Gastrocnemius medialis (tissue), 4 donors: ENCODE measurements around the gene VPS39. TPM values are rescaled to one million over a fixed set of nuclear protein-coding genes. Genes with fewer than 3 reads are reported as not detected.

ENCODE experiments used
- ATAC-seq, 2 donors: fragments of 150-250 bp; one replicate each; pipeline ENCODE4 v1.9.1; 2016
- DNase-seq, 2 donors: peaks; one replicate each; pipeline ENCODE4 v3.0.0-alpha.2; 2019
- H3K27ac ChIP-seq, 4 donors: fragments of 200-600 bp; sonication (generic); 1 replicate in 1 of 4; 2 replicates in 3 of 4; pipeline ENCODE4 v1.5.1; 2016 to 2018; ENCODE audit warnings: mild to moderate bottlenecking in 2 of 4, moderate library complexity in 1 of 4
- H3K27me3 ChIP-seq, 3 donors: fragments of 200-600 bp; sonication (generic) in 2 of 3; 1 replicate in 1 of 3; 2 replicates in 2 of 3; pipeline versions ENCODE4 v1.5.1 to v1.6.0; 2016 to 2019; ENCODE audit warnings: mild to moderate bottlenecking in 1 of 3, moderate library complexity in 1 of 3
- H3K36me3 ChIP-seq, 2 donors: fragments of 200-600 bp; sonication (generic) in 1 of 2; one replicate each; pipeline ENCODE4 v1.5.1; 2017 to 2018
- H3K4me1 ChIP-seq, 2 donors: fragments of 200-600 bp; sonication (generic) in 1 of 2; one replicate each; pipeline ENCODE4 v1.5.1; 2016 to 2017; ENCODE audit warnings: mild to moderate bottlenecking in 2 of 2
- H3K4me3 ChIP-seq, 4 donors: fragments of 200-600 bp; sonication (generic) in 3 of 4; 1 replicate in 1 of 4; 2 replicates in 3 of 4; pipeline ENCODE4 v1.5.1; 2016 to 2019; ENCODE audit warnings: mild to moderate bottlenecking in 2 of 4
- H3K9me3 ChIP-seq, 3 donors: fragments of 200-600 bp; sonication (generic) in 2 of 3; 1 replicate in 1 of 3; 2 replicates in 2 of 3; pipeline ENCODE4 v1.5.1; 2016 to 2019
- POLR2A ChIP-seq, 2 donors: fragments of 450-650 bp; IDR thresholded peaks; one replicate each; pipeline ENCODE4 v1.6.1; 2017; ENCODE audit warnings: antibody characterized with exemption in 2 of 2, mild to moderate bottlenecking in 2 of 2, moderate library complexity in 2 of 2
- in situ Hi-C, 4 donors: fragments of 200-750 bp; cut with MboI; loops; one replicate each; pipeline versions ENCODE4 v1.15.0 to v1.8.0; 2017; ENCODE audit warnings: low sequenced_read_pairs in 4 of 4
- intact Hi-C: fragments of 100-400 bp; cut with DNase I; formaldehyde crosslinking; loops from one replicate; pipeline ENCODE4 v1.15.1; 2023; ENCODE audit warnings: low total_unique reads
- total RNA-seq, 4 donors: library from RNA; depleted of rRNA; stranded (reverse); fragments of >200 nt; gene quantifications; one replicate each; pipeline versions ENCODE4 v1.1.0 to v1.2.3, GENCODE V29; 2016
- TF ChIP-seq, protein P1 (sequence below), 5 experiments: fragments of 450-650 bp in 3 of 5; fragments of 200-600 bp in 2 of 5; sonication (generic) in 2 of 5; IDR thresholded peaks in 4 of 5; conservative IDR thresholded peaks in 1 of 5; 1 replicate in 4 of 5; 2 replicates in 1 of 5; pipeline ENCODE4 v1.5.1; 2016 to 2019; ENCODE audit warnings: antibody characterized with exemption in 5 of 5, mild to moderate bottlenecking in 3 of 5, moderate library complexity in 3 of 5

Gene VPS39
- total RNA-seq, 4 donors from 2014 or later: 28.8 to 41.8 (median 35.2) TPM

DNA sequence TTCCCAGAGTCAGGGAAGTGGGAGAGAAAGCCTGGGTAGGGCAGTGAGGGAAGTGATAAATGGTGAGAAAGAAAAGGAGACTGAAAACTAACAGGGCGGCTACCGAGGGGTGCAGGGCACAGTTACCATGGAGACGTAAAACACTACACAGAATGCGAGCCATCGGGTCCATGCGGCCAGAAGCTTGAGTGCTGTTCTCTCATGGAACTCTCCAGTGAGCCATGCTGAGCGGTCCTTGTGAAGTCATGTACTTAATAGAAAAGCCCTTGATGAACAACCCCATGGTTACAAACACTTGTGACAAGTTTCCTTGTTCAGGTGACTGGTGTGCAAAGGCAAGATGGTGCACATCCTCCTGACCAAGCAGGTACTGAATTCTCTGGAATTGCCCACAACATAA, 48.0 kb downstream of the VPS39 start:
- intact Hi-C loops: no loop called here
- in situ Hi-C loops: no loop called here
- Histone ChIP-seq H3K4me3 (no peak overlapping the region), H3K27me3 (no peaks in the 10 kb centered on the region), H3K9me3 (no peaks in the 10 kb centered on the region), H3K27ac (peak overlapping the region; percentile 93 to 100 (median 95)), H3K4me1 (peaks cover 34 to 42% of the 10 kb centered on the region in 2 donors), H3K36me3 (peaks cover 3 to 61% of the 10 kb centered on the region in 2 donors)
- DNase-seq: no peak
- no peak for ATAC-seq
- TF ChIP-seq, protein P1, sequence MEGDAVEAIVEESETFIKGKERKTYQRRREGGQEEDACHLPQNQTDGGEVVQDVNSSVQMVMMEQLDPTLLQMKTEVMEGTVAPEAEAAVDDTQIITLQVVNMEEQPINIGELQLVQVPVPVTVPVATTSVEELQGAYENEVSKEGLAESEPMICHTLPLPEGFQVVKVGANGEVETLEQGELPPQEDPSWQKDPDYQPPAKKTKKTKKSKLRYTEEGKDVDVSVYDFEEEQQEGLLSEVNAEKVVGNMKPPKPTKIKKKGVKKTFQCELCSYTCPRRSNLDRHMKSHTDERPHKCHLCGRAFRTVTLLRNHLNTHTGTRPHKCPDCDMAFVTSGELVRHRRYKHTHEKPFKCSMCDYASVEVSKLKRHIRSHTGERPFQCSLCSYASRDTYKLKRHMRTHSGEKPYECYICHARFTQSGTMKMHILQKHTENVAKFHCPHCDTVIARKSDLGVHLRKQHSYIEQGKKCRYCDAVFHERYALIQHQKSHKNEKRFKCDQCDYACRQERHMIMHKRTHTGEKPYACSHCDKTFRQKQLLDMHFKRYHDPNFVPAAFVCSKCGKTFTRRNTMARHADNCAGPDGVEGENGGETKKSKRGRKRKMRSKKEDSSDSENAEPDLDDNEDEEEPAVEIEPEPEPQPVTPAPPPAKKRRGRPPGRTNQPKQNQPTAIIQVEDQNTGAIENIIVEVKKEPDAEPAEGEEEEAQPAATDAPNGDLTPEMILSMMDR (IDR thresholded peaks at IDR 0.05 in 4 of 5, conservative IDR thresholded peaks at IDR 0.05 in 1 of 5): no peak
- no peak for TF ChIP-seq POLR2A (IDR thresholded peaks at IDR 0.05)

DNA sequence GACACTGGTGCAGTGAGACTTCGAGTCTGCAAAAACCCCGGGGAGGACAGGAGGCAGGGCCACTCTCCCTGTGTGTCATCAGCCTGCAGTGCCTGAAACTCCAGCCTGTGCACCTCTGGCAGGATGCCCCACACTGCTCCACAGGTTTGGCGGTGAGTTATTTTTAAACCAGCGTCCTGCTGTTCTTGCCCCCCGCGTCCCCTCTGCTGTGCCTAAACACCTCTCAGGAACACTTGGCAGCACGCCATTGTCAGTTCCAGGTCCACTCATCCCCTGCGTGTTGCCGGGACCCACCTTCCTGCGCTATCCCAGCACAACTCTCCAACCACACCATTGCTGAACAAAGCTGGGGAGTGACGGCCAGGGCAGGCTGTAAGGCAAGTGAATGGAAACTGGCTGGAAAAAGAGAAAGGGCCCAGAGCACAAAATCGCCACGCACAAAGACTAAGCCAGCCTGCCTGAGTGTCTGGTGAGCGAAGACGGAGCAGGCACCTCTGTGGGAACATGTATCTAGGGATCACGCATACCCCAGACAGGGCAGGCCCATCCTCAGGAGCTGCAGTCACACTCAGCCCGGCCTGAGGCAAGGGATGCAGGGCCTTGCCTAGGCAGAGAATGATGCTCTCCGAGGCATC, 48.6 kb downstream of the VPS39 start:
- Histone ChIP-seq H3K4me3 (no peak overlapping the region), H3K36me3 (peaks cover 3 to 55% of the 10 kb centered on the region in 2 donors), H3K4me1 (peaks cover 35 to 49% of the 10 kb centered on the region in 2 donors), H3K9me3 (no peaks in the 10 kb centered on the region), H3K27me3 (no peaks in the 10 kb centered on the region), H3K27ac (peak overlapping the region; percentile 93 to 100 (median 95))
- DNase-seq: peak; percentile 60 to 83
- no peak for TF ChIP-seq POLR2A (IDR thresholded peaks at IDR 0.05)
- TF ChIP-seq, protein P1 (IDR thresholded peaks at IDR 0.05 in 4 of 5, conservative IDR thresholded peaks at IDR 0.05 in 1 of 5): no peak
- ATAC-seq: peak; percentile 31 to 44
- in situ Hi-C loops (no loop called here), intact Hi-C loops (no loop called here)

DNA sequence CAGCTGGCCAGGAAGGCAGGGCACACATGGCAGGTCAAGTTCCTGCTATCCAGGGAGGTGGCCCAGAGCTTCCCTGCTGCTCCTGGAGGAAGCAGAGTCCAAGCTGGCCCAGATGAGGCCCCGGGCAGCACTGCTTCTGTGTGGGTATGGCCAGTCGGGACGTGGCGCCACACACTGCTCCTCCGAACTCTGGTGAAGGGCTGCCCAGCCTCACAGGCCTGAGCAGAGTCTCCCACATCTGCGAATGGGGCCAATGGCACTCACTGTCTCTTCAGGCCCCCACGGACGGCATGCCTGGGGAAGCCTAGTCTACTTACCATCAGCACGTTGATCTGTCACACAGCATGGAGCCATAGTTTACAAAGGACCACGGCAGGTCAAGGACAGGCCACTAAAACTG, 49.2 kb downstream of the VPS39 start:
- Histone ChIP-seq H3K27ac (peak overlapping the region; percentile 93 to 100 (median 95)), H3K4me1 (peaks cover 39 to 49% of the 10 kb centered on the region in 2 donors), H3K27me3 (no peaks in the 10 kb centered on the region), H3K36me3 (peaks cover 3 to 49% of the 10 kb centered on the region in 2 donors), H3K4me3 (no peak overlapping the region), H3K9me3 (no peaks in the 10 kb centered on the region)
- DNase-seq (no peak), ATAC-seq (no peak)
- no peak for TF ChIP-seq POLR2A (IDR thresholded peaks at IDR 0.05)
- TF ChIP-seq, protein P1 (IDR thresholded peaks at IDR 0.05 in 4 of 5, conservative IDR thresholded peaks at IDR 0.05 in 1 of 5): no peak
- in situ Hi-C loops (no loop called here), intact Hi-C loops (no loop called here)

DNA sequence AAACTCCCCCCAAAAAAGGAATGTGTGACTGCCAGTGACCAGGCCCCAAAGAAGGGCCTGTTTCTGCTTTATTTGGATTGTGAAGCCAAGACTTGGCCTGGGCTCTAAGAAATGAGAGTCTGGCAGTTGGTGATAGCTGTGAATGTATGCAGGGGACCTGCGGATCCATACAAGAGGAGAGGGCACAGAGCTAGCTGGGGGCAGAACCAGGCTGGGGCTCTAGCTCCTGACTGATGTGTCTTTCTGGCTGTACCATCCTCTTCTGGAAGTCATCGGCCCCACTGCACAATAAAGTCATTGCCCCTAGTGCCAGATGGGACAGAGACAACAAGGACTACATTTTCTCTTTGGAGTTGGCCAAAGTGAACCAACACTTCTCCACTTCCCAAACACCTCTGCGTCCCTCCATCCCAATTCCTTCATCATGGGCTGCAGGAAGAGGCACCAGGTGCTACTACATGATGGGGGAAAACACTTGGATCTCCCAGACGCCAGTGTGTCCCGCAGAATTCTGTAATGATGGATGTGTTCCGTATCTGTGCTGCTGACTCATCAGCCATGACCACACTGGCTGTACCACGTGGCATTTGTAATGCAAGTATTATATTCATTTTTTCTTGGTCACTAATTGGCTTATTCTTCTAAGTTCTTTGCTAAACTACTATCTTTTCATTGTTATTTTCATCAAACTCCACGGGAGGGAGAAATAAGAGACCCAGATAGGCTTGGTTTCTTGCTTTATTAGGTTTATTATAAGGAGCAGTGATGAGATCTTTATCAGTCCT, 49.9 kb downstream of the VPS39 start:
- TF ChIP-seq, protein P1 (IDR thresholded peaks at IDR 0.05 in 4 of 5, conservative IDR thresholded peaks at IDR 0.05 in 1 of 5): no peak
- TF ChIP-seq POLR2A (IDR thresholded peaks at IDR 0.05): no peak
- peak; percentile 57 to 61 for ATAC-seq
- intact Hi-C loops (no loop called here), in situ Hi-C loops (no loop called here)
- Histone ChIP-seq H3K4me3 (no peak overlapping the region), H3K4me1 (peaks cover 40 to 56% of the 10 kb centered on the region in 2 donors), H3K27me3 (no peaks in the 10 kb centered on the region), H3K36me3 (peaks cover 3 to 42% of the 10 kb centered on the region in 2 donors), H3K9me3 (no peaks in the 10 kb centered on the region), H3K27ac (peak overlapping the region; percentile 93 to 100 (median 95))
- DNase-seq: peak; percentile 51 to 75
